BJ (cell line): ENCODE measurements around the gene BHMT2. TPM values are rescaled to one million over a fixed set of nuclear protein-coding genes. Genes with fewer than 3 reads are reported as not detected.

Experiments used
- CTCF ChIA-PET: fragments of 350-600 bp; formaldehyde crosslinking; extraction: SDS; loops from one replicate; lab custom pipeline; 2021; ENCODE audit warnings: antibody characterized with exemption, inconsistent platforms; lab: Yijun Ruan, JAX
- POLR2A ChIA-PET: fragments of 300-600 bp; sonication (Branson Sonifier 250); formaldehyde crosslinking; extraction: SDS; loops from one replicate; lab custom pipeline; 2021; ENCODE audit warnings: antibody characterized with exemption; lab: Charles Lee
- DNase-seq: peaks from one replicate; pipeline ENCODE4 v3.0.0-alpha.2; 2011; ENCODE audit warnings: low read depth
- H3K27me3 ChIP-seq: 2 replicates; pipeline ENCODE4 v1.6.0; 2011; ENCODE audit warnings: low read length; ENCODE audit not compliant: control insufficient read depth, insufficient read depth
- H3K36me3 ChIP-seq: 2 replicates; pipeline ENCODE4 v1.5.1; 2011; ENCODE audit warnings: low read length; ENCODE audit not compliant: control insufficient read depth, insufficient read depth
- H3K4me3 ChIP-seq: 2 replicates; pipeline ENCODE4 v1.5.1; 2011; ENCODE audit warnings: low read depth, mild to moderate bottlenecking, control low read depth, low read length
- CTCF ChIP-seq: IDR thresholded peaks from 2 replicates; pipeline ENCODE4 v1.5.1; 2011; ENCODE audit warnings: low read depth, mild to moderate bottlenecking, control low read depth, inconsistent platforms, low read length, moderate library complexity; ENCODE audit not compliant: insufficient read depth
- polyA plus RNA-seq: library from polyadenylated mRNA; depleted of rRNA; stranded (reverse); fragments of >200 nt; gene quantifications from 2 replicates; pipeline ENCODE4 v1.2.3, GENCODE V29; 2011

BHMT2 gene
- polyA plus RNA-seq, 1 experiment: 11.5 TPM

GRCh38 chr5:79107020-79107796 is 37.6 kb downstream of the BHMT2 start:
- peaks cover 12% of the 10 kb centered on the region for H3K27me3 ChIP-seq
- ChIA-PET CTCF (interaction anchor here (0.8 to 1.7 kb wide), 6 partner anchors 13 to 208 kb away, joined by 3 to 7 read pairs (median 3); no protein-coding TSS in a partner anchor), POLR2A (interaction anchor here (0.7 kb wide), 1 partner anchor 1294 kb away, joined by 5 read pairs; no protein-coding TSS in a partner anchor)
- no peak overlapping the region for H3K4me3 ChIP-seq
- DNase-seq: peak; percentile 17
- no peak for TF ChIP-seq CTCF
- no peaks in the 10 kb centered on the region for H3K36me3 ChIP-seq

DNA sequence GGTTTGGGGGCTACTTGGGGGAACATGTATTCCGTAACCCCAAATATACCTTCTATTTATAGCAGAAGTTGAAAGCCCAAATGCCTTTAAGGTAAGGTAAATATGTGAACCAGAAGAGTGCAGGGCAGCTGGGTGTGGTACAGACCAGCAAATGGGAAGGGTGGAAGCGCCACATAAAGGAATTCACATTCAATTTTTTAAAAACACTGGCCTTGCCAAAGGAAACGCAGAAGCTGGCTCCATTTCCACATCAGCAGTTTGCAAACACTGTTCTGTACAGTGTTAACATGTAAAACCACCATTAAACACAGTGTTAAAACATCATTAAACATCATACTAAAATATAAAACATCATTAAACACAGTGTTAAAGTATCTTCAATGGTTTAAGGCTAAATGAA is 38.5 kb downstream of the BHMT2 start:
- DNase-seq: no peak
- H3K4me3 ChIP-seq: no peak overlapping the region
- ChIA-PET POLR2A (no interaction called here), CTCF (no interaction called here)
- peaks cover 18% of the 10 kb centered on the region for H3K27me3 ChIP-seq
- no peaks in the 10 kb centered on the region for H3K36me3 ChIP-seq
- TF ChIP-seq CTCF: no peak

DNA sequence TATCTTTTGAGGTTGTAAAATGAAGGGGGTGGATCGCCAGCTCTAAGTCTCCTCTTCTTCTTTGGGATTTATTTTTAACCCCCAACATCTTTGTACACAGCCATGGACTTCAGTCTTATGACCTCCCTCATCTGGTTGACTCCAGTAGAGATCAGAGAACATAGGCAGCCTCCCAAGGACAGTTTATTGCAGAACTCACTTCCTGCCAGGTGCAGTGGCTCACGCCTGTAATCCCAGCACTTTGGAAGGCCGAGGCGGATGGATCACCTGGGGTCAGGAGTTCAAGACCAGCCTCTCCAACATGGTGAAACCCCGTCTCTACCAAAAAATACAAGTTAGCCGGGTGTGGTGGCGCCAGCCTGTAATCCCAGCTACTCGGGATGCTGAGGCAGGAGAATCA is 39.2 kb downstream of the BHMT2 start:
- ChIA-PET POLR2A (no interaction called here), CTCF (no interaction called here)
- H3K36me3 ChIP-seq: no peaks in the 10 kb centered on the region
- no peak for TF ChIP-seq CTCF
- H3K4me3 ChIP-seq: no peak overlapping the region
- H3K27me3 ChIP-seq: peaks cover 18% of the 10 kb centered on the region
- DNase-seq: no peak

DNA sequence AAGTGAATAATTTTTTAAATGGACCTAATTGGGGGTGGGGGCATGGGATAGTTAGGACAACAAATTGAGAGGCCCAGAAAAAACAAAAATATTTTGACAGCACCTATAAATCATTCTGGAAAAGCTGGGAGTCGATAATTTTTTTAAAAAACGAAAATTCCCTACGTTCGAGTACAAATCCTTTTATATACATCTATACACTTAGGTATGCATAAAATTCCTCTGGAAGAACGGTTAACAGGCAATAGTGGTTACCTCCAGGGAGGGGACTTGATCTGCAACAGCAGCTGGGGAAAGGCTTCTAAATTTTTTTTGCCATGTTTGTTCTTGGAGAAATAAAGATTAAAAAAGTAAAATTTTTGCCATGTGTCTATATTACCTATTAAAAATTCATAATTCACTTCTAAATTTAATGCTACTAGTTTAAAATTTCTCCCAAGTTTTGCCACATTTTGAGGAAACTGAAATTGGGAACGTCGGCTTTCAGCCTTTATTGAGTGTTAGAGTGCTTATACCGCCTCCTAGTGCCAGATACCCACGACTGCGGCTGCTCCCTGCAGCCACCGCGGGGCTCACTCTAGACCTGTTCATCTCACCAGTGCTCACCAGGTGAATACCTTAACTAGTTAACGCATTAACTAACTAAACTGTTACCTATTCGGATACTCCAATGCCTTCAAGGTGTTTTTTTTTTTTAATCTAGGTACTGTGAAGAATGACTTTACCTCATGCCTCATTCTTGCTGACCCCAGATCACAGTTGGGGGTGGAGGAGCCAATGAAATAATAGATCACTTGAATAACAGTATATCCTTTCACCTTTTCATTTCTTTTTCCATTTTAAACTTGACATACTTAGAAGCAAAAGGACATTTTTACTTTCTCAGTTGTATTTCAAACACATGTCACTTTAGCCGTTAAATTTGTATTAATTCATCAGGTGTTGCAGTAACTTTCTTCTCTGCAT is 40.2 kb downstream of the BHMT2 start:
- CTCF ChIA-PET: no interaction called here
- no peak for DNase-seq
- H3K4me3 ChIP-seq: no peak overlapping the region
- peaks cover 18% of the 10 kb centered on the region for H3K27me3 ChIP-seq
- no peaks in the 10 kb centered on the region for H3K36me3 ChIP-seq
- TF ChIP-seq CTCF: peak; percentile 30; the same call in 1 of the 2 replicates
- POLR2A ChIA-PET: no interaction called here
